K562 (cell line): ENCODE results near the gene FOXP4. TPM values are rescaled to one million over a fixed set of nuclear protein-coding genes. Genes with fewer than 3 reads are reported as not detected.

Experiments
- AFF1 ChIP-seq, 2 experiments: fragments of 450-650 bp; IDR thresholded peaks; 2 replicates each; pipeline ENCODE4 v1.6.1; 2018; ENCODE audit warnings: mild to moderate bottlenecking in 2 of 2, low read depth in 1 of 2; ENCODE audit not compliant: partially characterized antibody in 2 of 2
- RUNX1 ChIP-seq: sonication (generic); IDR thresholded peaks from 2 replicates; pipeline ENCODE4 v1.6.1; 2016; ENCODE audit warnings: antibody characterized with exemption, low read depth
- THRA ChIP-seq: fragments of 450-650 bp; IDR thresholded peaks from 2 replicates; pipeline ENCODE4 v1.6.1; 2017; ENCODE audit warnings: mild to moderate bottlenecking, moderate library complexity
- WHSC1 ChIP-seq: IDR thresholded peaks from one replicate; pipeline ENCODE4 v1.6.1; 2012; ENCODE audit warnings: low read length, control low read depth, inconsistent platforms
- polyA plus RNA-seq, 8 experiments: library from polyadenylated mRNA; depleted of rRNA in 4 of 8; stranded (reverse) in 5 of 8; unstranded in 3 of 8; fragments of >200 nt; fragmentation: Nextera tagmentation in 2 of 8; fragmentation: Illumina TruSeq in 1 of 8; extraction: Ambion mirVana in 2 of 8; extraction: Trizol in 1 of 8; gene quantifications; 2 replicates each; pipeline versions ENCODE4 v1.2.1 to v1.2.3, GENCODE V29; 2011 to 2014; ENCODE audit warnings: inconsistent platforms in 1 of 8, missing spikeins in 1 of 8
- total RNA-seq, 7 experiments: library from RNA; depleted of rRNA in 6 of 7; stranded (reverse); fragments of >200 nt in 6 of 7; fragmentation: Illumina TruSeq in 2 of 7; extraction: Trizol in 2 of 7; gene quantifications; 2 replicates each; pipeline versions ENCODE4 v1.2.1 to v1.2.3, GENCODE V29; 2011 to 2021; ENCODE audit warnings: low replicate concordance in 1 of 7
- TF ChIP-seq, protein P1 (sequence below): fragments of 450-650 bp; IDR thresholded peaks from 2 replicates; pipeline ENCODE4 v1.6.1; 2016; ENCODE audit warnings: mild to moderate bottlenecking

Gene FOXP4
- total and polyA plus RNA-seq, 9 of the 15 experiments (the other 6 are each of a cell fraction or from before 2014, with no cell fraction given) = 0.11 to 29.4 (median 2.3) TPM

GRCh38 chr6:41584205-41584604 lies 38.0 kb downstream of the FOXP4 start (continued):
- TF ChIP-seq WHSC1 (no peak), RUNX1 (no peak), AFF1 (IDR thresholded peaks at IDR 0.05; ENCODE audit: low read depth in 1 of 2, partially characterized antibody in 2 of 2) (no peak), THRA (no peak)
- TF ChIP-seq, protein P1, sequence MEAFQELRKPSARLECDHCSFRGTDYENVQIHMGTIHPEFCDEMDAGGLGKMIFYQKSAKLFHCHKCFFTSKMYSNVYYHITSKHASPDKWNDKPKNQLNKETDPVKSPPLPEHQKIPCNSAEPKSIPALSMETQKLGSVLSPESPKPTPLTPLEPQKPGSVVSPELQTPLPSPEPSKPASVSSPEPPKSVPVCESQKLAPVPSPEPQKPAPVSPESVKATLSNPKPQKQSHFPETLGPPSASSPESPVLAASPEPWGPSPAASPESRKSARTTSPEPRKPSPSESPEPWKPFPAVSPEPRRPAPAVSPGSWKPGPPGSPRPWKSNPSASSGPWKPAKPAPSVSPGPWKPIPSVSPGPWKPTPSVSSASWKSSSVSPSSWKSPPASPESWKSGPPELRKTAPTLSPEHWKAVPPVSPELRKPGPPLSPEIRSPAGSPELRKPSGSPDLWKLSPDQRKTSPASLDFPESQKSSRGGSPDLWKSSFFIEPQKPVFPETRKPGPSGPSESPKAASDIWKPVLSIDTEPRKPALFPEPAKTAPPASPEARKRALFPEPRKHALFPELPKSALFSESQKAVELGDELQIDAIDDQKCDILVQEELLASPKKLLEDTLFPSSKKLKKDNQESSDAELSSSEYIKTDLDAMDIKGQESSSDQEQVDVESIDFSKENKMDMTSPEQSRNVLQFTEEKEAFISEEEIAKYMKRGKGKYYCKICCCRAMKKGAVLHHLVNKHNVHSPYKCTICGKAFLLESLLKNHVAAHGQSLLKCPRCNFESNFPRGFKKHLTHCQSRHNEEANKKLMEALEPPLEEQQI = no peak
